MCF 10A (cell line): ENCODE results near the gene VMP1. TPM values are rescaled to one million over a fixed set of nuclear protein-coding genes. Genes with fewer than 3 reads are reported as not detected.

Experiments
- BruUV-seq: library from RNA; stranded (reverse); fragments of 400-500 nt; replicated peaks from 2 replicates; lab custom pipeline; 2021; lab: Mats Ljungman, UMichigan
- CTCF ChIA-PET: fragments of 300-600 bp; sonication (Branson Sonifier 250); formaldehyde crosslinking; extraction: SDS; loops from one replicate; lab custom pipeline; 2021; ENCODE audit warnings: antibody characterized with exemption, inconsistent platforms; lab: Yijun Ruan, JAX
- POLR2A ChIA-PET: fragments of 300-600, 350-650 bp; sonication (Branson Sonifier 250); formaldehyde crosslinking; extraction: SDS; loops from one replicate; lab custom pipeline; 2020; ENCODE audit warnings: antibody characterized with exemption, inconsistent platforms; lab: Yijun Ruan, JAX
- DNase-seq: peaks from one replicate; pipeline ENCODE4 v3.0.0-alpha.2; 2018; ENCODE audit not compliant: unreplicated experiment
- H3K27ac Mint-ChIP-seq: one replicate; pipeline ENCODE4 v1.8.0; 2022; ENCODE audit warnings: mild to moderate bottlenecking, low read depth, mixed read lengths; ENCODE audit not compliant: unreplicated experiment
- H3K27me3 Mint-ChIP-seq: one replicate; pipeline ENCODE4 v1.8.0; 2022; ENCODE audit warnings: mixed read lengths; ENCODE audit not compliant: insufficient read depth, unreplicated experiment
- H3K36me3 Mint-ChIP-seq: one replicate; pipeline ENCODE4 v1.8.0; 2022; ENCODE audit warnings: mild to moderate bottlenecking, moderate library complexity, mixed read lengths; ENCODE audit not compliant: insufficient read depth, unreplicated experiment
- H3K4me1 Mint-ChIP-seq: one replicate; pipeline ENCODE4 v1.8.0; 2022; ENCODE audit warnings: mixed read lengths; ENCODE audit not compliant: insufficient read depth, unreplicated experiment
- H3K4me3 Mint-ChIP-seq: one replicate; pipeline ENCODE4 v1.8.0; 2022; ENCODE audit warnings: mild to moderate bottlenecking, moderate library complexity, mixed read lengths; ENCODE audit not compliant: unreplicated experiment
- H3K9me3 Mint-ChIP-seq: one replicate; pipeline ENCODE4 v1.8.0; 2022; ENCODE audit warnings: mixed read lengths; ENCODE audit not compliant: unreplicated experiment
- intact Hi-C: fragments of 100-400 bp; cut with micrococcal nuclease; formaldehyde crosslinking; loops from 2 replicates; pipeline ENCODE4 v1.14.1; 2022
- microRNA-seq: library from miRNA; unstranded; fragments of <30 nt; microRNA quantifications from one replicate; pipeline ENCODE4 v1.2.0, GENCODE V29; 2022
- total RNA-seq: library from RNA; stranded (reverse); gene quantifications from 2 replicates; pipeline ENCODE4 v1.2.3, GENCODE V29; 2022
- TF ChIP-seq, protein P1 (sequence below): fragments of 200-600 bp; IDR thresholded peaks from one replicate; pipeline ENCODE4 v1.8.0; 2022; ENCODE audit warnings: antibody characterized with exemption, mild to moderate bottlenecking; ENCODE audit not compliant: unreplicated experiment

The VMP1 gene
- total RNA-seq, 1 experiment from 2014 or later: 228 TPM

- no peak for DNase-seq
- TF ChIP-seq, protein P1, sequence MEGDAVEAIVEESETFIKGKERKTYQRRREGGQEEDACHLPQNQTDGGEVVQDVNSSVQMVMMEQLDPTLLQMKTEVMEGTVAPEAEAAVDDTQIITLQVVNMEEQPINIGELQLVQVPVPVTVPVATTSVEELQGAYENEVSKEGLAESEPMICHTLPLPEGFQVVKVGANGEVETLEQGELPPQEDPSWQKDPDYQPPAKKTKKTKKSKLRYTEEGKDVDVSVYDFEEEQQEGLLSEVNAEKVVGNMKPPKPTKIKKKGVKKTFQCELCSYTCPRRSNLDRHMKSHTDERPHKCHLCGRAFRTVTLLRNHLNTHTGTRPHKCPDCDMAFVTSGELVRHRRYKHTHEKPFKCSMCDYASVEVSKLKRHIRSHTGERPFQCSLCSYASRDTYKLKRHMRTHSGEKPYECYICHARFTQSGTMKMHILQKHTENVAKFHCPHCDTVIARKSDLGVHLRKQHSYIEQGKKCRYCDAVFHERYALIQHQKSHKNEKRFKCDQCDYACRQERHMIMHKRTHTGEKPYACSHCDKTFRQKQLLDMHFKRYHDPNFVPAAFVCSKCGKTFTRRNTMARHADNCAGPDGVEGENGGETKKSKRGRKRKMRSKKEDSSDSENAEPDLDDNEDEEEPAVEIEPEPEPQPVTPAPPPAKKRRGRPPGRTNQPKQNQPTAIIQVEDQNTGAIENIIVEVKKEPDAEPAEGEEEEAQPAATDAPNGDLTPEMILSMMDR: no peak
- BruUV-seq: no TSS peak
- intact Hi-C loops: no loop called here
- ChIA-PET POLR2A (no interaction called here), CTCF (interaction anchor here (0.9 kb wide), 1 partner anchor 138 kb away, joined by 3 read pairs; no protein-coding TSS in a partner anchor)
- Mint-ChIP-seq H3K27ac (no peak overlapping the region), H3K4me3 (no peak overlapping the region), H3K27me3 (no peaks in the 10 kb centered on the region), H3K4me1 (peaks cover 6% of the 10 kb centered on the region), H3K36me3 (peaks cover 52% of the 10 kb centered on the region), H3K9me3 (no peaks in the 10 kb centered on the region)
Measured at GRCh38 chr17:59884861-59885260, 177.4 kb downstream of the VMP1 start.

DNA sequence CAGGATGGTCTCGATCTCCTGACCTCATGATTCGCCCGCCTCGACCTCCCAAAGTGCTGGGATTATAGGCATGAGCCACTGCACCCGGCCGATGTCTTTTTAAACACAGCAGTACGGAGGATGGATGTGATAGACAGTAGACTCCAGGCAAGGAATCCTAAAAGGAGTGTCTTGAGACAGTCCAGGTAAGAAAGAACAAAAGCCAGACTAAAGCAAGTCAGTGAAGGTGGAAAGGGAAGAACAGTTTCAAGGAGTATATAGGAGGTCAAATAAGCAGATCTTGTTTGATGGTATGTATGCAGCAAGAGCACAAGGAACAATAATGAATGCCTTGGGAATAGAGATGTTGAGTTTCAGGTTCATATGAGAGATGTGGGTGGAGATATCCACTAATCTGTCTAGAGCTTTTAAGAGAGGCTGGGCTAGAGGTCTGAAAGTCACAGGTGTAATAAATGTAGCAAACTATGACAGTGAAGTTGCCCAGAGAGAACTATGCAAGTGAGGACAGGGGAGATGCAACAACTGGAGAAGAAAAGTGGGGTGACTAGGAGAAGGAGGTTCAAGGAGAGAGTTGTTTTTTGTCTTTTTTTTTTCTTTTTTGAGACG, 180.8 kb downstream of the VMP1 start:
- DNase-seq: no peak
- Mint-ChIP-seq H3K4me1 (peaks cover 12% of the 10 kb centered on the region), H3K27me3 (no peaks in the 10 kb centered on the region), H3K4me3 (no peak overlapping the region), H3K27ac (no peak overlapping the region), H3K36me3 (peaks cover 56% of the 10 kb centered on the region), H3K9me3 (no peaks in the 10 kb centered on the region)
- ChIA-PET POLR2A (interaction anchor here (0.6 to 1.2 kb wide), 2 partner anchors 24 to 120 kb away, joined by 3 read pairs; no protein-coding TSS in a partner anchor), CTCF (no interaction called here)
- intact Hi-C loops: no loop called here
- no TSS peak for BruUV-seq
- TF ChIP-seq, protein P1: no peak

DNA sequence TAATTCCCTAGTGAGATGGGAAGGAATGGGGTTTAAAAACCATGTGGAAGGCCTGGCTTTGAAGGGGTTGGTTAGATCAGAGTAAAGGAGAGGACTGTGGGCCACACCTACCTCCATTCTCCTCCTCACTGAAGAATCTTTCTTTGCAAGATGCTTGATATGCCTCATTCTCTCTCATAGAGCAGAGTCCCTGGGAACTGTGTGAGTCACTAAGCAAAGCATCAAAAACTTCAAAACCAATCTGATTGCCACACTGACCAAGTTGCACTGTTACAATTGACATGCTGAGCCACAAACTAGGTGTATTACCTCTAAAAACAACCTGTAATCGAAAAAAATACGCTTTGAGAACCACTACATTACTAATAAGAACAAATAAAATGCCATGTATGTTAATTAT, 183.3 kb downstream of the VMP1 start:
- BruUV-seq: no TSS peak
- H3K4me3 Mint-ChIP-seq: peak overlapping the region; percentile 94
- intact Hi-C loops: loop anchor here (5.0 kb wide), 1 partner anchor 43 kb away; no protein-coding TSS in a partner anchor
- TF ChIP-seq, protein P1: no peak
- H3K36me3 Mint-ChIP-seq: peaks cover 37% of the 10 kb centered on the region
- no peaks in the 10 kb centered on the region for H3K27me3 Mint-ChIP-seq
- no peaks in the 10 kb centered on the region for H3K9me3 Mint-ChIP-seq
- DNase-seq: peak; percentile 12
- no peak overlapping the region for H3K27ac Mint-ChIP-seq
- POLR2A ChIA-PET: interaction anchor here (1.0 to 1.2 kb wide), 2 partner anchors 9 to 45 kb away, joined by 4 to 5 read pairs; no protein-coding TSS in a partner anchor
- CTCF ChIA-PET: no interaction called here
- peaks cover 12% of the 10 kb centered on the region for H3K4me1 Mint-ChIP-seq

Small RNAs within 50 kb of the gene (microRNA-seq; reads per million reads assigned to microRNA genes)
- 268,669 reads per million, percentile 100 among the genes with 10 or more reads in this experiment for gene MIR21

Other genes starting within 250 kb of the VMP1 start
- gene DHX40, start 142.0 kb upstream of the VMP1 start, total RNA-seq: 21.4 and 23.3 TPM in 2 replicates
- 240 and 288 TPM in 2 replicates for gene CLTC, start 87.8 kb upstream of the VMP1 start, total RNA-seq
- 47.5 and 51.7 TPM in 2 replicates for gene PTRH2, start 224 bp upstream of the VMP1 start, total RNA-seq
- 4.4 and 5.2 TPM in 2 replicates for gene TUBD1, start 185.3 kb downstream of the VMP1 start, total RNA-seq
- 37.4 and 48.4 TPM in 2 replicates for gene RPS6KB1, start 185.5 kb downstream of the VMP1 start, total RNA-seq